Fibroblast of peridontal ligament (primary cell): ENCODE data around the gene KCNC2.

Experiments used
- DNase-seq: peaks from one replicate; pipeline ENCODE4 v3.0.0-alpha.2; 2010; ENCODE audit errors: extremely low read depth

Gene KCNC2

DNA sequence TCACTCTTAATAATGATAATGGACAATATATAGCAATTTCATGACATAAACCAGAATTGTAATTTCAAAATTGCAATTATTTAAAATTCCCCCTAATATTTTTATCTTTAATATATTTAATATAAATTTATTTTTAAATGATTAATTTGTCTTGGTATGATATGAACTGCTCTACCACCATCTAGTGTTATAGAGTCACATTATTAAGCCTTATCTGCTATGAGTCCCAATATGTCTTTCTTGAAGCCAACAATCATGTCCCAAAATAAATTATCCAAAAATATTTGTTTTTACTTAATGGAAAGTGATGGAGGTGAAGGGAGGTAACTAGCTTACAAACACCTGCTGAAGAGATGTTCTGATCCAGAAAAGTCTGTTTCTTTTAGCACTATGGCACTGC lies 151.4 kb downstream of the KCNC2 start:
- DNase-seq, result no peak

DNA sequence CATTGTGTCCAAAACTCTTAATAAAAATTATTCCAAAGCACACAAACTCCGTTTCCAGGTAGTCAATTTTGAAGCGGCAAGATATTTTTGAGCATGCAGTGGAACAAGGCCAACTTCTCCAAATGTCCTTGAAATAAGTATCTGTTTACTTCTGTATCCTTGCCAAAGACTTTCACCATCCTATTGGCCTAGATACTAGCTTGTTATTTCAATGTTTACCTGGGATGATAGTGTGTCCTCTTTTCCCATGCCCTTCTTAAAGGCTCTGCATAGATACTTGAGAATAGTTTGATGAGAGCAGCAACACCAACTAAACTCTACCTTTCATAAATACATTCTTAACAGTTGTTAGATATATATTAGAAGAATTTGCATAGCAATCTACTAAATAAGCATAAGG lies 160.9 kb downstream of the KCNC2 start:
- DNase-seq, result no peak

DNA sequence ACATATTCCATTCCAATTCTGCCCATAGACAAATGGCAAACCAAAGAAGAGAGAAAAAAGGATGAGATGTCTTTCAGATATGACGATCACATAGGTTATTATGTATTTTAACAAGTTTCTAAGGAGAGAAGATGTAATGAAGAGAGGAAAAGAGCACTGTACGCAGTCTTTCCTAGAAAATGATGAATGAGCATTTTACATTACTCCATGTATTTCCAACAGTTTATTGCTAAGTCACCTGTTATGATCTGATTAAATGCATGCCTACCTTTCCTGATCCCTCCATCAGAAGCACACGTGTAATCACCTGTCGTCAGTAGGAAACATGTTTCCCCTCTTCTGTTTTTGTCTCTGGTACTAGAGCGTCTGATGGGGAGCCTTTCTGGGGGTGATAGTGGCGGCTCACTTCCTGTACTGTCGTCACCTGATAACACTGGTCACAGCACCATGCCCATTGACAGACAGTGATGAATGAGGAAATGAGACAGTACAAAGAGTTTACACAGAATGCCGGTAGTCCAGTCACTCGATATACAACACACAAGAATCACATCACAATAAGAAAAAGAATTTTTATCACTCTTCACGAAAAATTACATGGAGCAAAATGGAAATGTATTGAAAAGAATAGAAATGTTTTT lies 161.6 kb downstream of the KCNC2 start:
- DNase-seq, result no peak

DNA sequence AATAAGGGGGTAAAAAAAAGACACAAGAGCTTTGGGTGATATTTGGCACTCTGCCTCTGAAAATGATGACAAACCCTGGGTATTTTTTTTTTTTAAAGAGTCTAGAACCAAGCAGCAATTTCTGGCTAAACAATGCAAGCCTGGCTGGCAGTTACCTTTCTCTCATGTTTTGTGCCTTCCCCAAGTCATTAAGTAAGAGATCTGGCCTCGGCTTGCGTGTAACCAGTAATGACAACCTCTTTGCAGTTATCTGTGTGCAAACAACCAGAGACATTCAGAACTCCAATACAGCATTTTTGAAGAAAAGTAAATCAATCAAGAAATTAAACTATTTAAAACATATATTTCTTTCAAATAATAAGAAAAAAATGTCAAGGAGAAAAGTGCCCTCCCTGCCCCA lies 167.5 kb downstream of the KCNC2 start:
- DNase-seq, result no peak

DNA sequence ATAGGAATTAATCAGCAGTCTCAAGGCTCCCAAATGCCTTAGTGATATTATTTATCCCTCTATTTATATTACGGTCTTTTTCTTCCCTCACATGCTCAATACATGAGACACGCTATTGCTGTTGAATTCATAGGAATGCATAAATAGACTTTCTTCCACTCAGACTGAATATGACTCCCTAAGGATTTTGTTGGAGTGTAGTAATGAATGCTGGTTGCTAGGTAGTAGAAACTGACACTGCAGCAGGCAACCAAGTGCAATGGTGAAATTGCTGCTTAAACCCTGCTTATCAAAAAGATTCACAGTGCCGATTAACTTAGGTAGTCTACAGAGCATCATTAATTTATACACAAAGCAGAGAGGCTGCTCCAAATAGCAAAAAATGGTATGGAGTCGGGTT lies 168.2 kb downstream of the KCNC2 start:
- DNase-seq, result no peak

DNA sequence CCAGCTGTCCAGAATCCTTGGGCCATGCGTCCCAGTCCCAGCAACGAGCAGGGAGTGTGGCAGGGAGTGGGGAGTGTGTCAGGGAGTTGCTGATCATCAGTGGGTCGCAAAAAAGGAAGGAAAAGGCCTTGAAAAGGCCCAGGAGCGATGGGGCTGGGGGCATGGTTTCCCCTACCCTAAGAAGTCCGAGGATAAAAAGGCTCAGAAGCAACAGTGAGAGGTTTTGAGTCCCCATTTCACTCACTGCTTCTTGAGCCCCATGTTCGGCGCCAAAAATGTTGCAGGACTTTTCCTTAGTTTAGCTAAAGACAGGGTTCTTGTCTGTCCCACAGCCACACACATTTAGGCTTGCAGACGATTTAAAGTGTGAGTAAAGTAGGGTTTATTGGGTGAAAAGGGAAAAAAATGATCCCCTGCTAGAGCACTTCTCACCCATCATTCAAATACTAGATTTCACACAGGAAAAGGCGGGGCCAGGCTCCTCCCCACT lies 189.5 kb downstream of the KCNC2 start:
- DNase-seq, result no peak

DNA sequence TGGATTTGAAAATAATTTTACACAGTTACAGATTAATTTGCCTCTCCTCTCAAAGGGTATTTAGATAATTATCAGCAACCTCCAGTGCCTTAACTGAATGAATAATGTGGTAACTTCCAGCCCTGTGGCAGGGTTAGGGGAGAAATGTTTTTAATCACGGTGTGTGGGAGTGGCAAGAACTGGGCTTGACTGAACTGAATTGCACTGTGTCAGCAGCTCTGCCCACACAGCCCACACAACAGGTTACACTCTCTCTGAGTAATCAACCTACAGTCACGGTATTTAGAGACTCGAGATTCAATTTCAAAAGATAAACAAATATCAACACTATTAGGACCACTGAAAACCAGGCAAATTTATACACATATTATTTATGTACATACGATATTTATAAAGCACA lies 198.5 kb downstream of the KCNC2 start:
- DNase-seq, result no peak

DNA sequence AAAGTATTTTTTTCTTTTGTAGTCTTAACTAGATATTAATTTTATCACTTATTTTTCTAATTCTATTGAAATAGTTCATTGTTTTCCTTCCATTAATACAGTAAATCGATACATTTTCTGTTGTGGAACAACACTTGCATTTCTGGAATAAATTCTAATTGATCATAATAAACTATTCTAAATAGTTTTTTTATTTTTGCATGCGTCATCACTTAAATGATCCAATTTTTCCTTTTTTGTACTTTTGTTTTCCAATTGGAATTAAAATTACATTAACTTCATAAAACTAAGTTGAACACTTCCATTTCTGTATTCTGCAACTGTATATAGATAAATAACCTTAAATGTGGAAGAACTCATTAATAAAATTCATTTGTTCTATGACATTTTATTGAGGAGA lies 202.5 kb downstream of the KCNC2 start:
- DNase-seq, result no peak

DNA sequence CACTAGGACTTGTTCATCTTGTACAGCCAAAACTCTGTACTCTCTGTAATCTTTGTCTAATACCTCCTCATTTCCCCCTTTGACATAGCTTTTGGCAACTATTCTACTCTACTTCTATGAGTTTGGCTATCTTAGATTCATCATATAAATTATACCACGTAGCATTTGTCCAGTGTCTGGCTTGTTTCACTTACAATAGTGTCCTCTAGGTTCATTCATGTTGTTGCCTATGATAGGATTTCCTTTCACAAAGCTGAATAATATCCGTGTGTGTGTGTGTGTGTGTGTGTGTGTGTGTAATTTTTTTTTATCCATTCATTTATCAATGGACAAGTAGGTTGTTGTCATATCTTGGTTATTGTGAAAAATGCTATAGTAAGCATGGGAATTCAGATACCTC lies 209.5 kb downstream of the KCNC2 start:
- no peak for DNase-seq

DNA sequence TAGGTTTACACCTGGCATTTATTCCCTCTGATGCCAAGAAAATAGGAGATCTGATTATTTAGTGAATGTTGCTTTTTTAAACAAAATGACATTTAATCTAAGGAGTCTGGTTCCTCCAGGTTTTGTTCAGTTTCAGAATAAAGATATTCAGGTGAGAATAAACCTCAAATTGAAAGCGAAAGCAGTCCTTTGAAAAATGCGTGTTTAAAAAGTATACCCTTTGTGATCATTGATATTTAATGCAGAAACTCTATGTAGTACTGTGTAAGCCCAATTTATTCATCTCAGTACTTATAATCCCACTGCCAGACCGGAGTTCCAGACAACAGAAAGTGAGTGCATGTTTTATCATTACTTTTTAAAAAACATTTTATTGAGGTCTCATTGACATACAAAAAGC lies 210.2 kb downstream of the KCNC2 start:
- no peak for DNase-seq
